K562 (cell line): Measurements from ENCODE around the gene GABRQ. TPM values are rescaled to one million over a fixed set of nuclear protein-coding genes. Genes with fewer than 3 reads are reported as not detected.

ENCODE experiments used
- ATAC-seq: fragments of 200-7000 bp; cut with Tn5 transposase; 3 replicates; pipeline ENCODE4 v1.9.1; 2020; ENCODE audit warnings: moderate library complexity
- BruUV-seq: library from RNA; stranded (reverse); fragments of 400-500 nt; replicated peaks from 2 replicates; lab custom pipeline; 2021; lab: Mats Ljungman, UMichigan
- CTCF ChIA-PET: fragments of 300-600 bp; formaldehyde crosslinking; extraction: SDS; loops from one replicate; lab custom pipeline; 2021; ENCODE audit warnings: low intra/inter-chr PET ratio; lab: Yijun Ruan, JAX
- POLR2A ChIA-PET: fragments of 300-600, 350-650 bp; sonication (Branson Sonifier 250); formaldehyde crosslinking; extraction: SDS; loops from one replicate; lab custom pipeline; 2021; ENCODE audit warnings: antibody characterized with exemption, inconsistent platforms; lab: Yijun Ruan, JAX
- DNase-seq, 4 experiments: peaks; one replicate each; pipeline versions ENCODE4 v3.0.0 to v3.0.0-alpha.2; 2011 to 2018; ENCODE audit warnings: low spot score in 3 of 4, mixed read lengths in 3 of 4; ENCODE audit errors: extremely low read depth in 1 of 4
- FAIRE-seq: peaks from 2 replicates; lab custom pipeline; 2011; peaks lifted over from hg19 to GRCh38; lab: Jason Lieb, UNC
- H2AFZ ChIP-seq: 2 replicates; pipeline ENCODE4 v1.6.0; 2011; ENCODE audit warnings: low read depth, low read length, control low read depth, inconsistent platforms
- H3K27ac ChIP-seq: fragments of 200-600 bp; 3 replicates; pipeline ENCODE4 v1.8.0; 2011; ENCODE audit warnings: low read depth, mild to moderate bottlenecking, control low read depth, inconsistent platforms, low read length, moderate library complexity, mixed read lengths; ENCODE audit errors: extremely low read depth
- H3K27me3 ChIP-seq, 2 experiments: fragments of 300-600 bp in 1 of 2; 2 replicates in 1 of 2; 3 replicates in 1 of 2; pipeline versions ENCODE4 v1.6.0 to v1.8.0; 2011; ENCODE audit warnings: inconsistent platforms in 2 of 2, low read length in 2 of 2, mild to moderate bottlenecking in 1 of 2, mixed read lengths in 1 of 2, moderate library complexity in 1 of 2; ENCODE audit not compliant: control insufficient read depth in 2 of 2, insufficient read depth in 2 of 2
- H3K36me3 ChIP-seq: fragments of 300-600 bp; 3 replicates; pipeline ENCODE4 v1.8.0; 2011; ENCODE audit warnings: mild to moderate bottlenecking, low read length, inconsistent platforms; ENCODE audit not compliant: control insufficient read depth, insufficient read depth
- H3K4me1 ChIP-seq, 2 experiments: fragments of 200-600 bp in 1 of 2; replicated peaks in 1 of 2; 2 replicates in 1 of 2; 3 replicates in 1 of 2; pipeline versions ENCODE4 v1.5.1 to v1.8.0; 2011; ENCODE audit warnings: inconsistent platforms in 2 of 2, low read length in 2 of 2, mild to moderate bottlenecking in 1 of 2, mixed read lengths in 1 of 2, moderate library complexity in 1 of 2; ENCODE audit not compliant: control insufficient read depth in 2 of 2, insufficient read depth in 2 of 2
- H3K4me2 ChIP-seq: 2 replicates; pipeline ENCODE4 v1.6.1; 2011; ENCODE audit warnings: low read length, control low read depth, inconsistent platforms, mixed read lengths; ENCODE audit not compliant: insufficient read depth
- H3K4me3 ChIP-seq: fragments of 200-600 bp; sonication (generic), shearing (Covaris generic); 2 replicates; pipeline ENCODE4 v1.5.1; 2016; ENCODE audit warnings: control low read depth, inconsistent platforms
- H3K79me2 ChIP-seq: fragments of 200-600 bp; 3 replicates; pipeline ENCODE4 v1.8.0; 2011; ENCODE audit warnings: low read length, inconsistent platforms; ENCODE audit not compliant: control insufficient read depth, insufficient read depth
- H3K9ac ChIP-seq, 2 experiments: 2 replicates each; pipeline versions ENCODE4 v1.6.0 to v1.6.1; 2011; ENCODE audit warnings: low read depth in 2 of 2, low read length in 2 of 2, control low read depth in 1 of 2, inconsistent platforms in 1 of 2, mild to moderate bottlenecking in 1 of 2, mixed read lengths in 1 of 2; ENCODE audit not compliant: insufficient read depth in 1 of 2
- H3K9me1 ChIP-seq: one replicate; pipeline ENCODE4 v1.6.0; 2011; ENCODE audit warnings: inconsistent platforms, mild to moderate bottlenecking, low read length, moderate library complexity; ENCODE audit not compliant: control insufficient read depth, insufficient read depth
- H3K9me3 ChIP-seq: replicated peaks from 2 replicates; pipeline ENCODE4 v1.5.1; 2011; ENCODE audit warnings: low read depth, low read length, inconsistent platforms; ENCODE audit not compliant: control insufficient read depth, insufficient read depth
- H4K20me1 ChIP-seq: replicated peaks from 2 replicates; pipeline ENCODE4 v1.6.1; 2011; ENCODE audit warnings: low read length, inconsistent platforms, mixed read lengths; ENCODE audit not compliant: control insufficient read depth, insufficient read depth
- CBFA2T3 ChIP-seq: fragments of 450-650 bp; IDR thresholded peaks from 2 replicates; pipeline ENCODE4 v1.6.1; 2017
- EP400 ChIP-seq: fragments of 450-650 bp; IDR thresholded peaks from 2 replicates; pipeline ENCODE4 v1.6.1; 2017; ENCODE audit warnings: antibody characterized with exemption, mild to moderate bottlenecking, moderate library complexity
- HEY1 ChIP-seq: fragments of 250-450 bp; sonication (Bioruptor Pico); IDR thresholded peaks from 2 replicates; pipeline ENCODE4 v1.5.0; 2020; ENCODE audit warnings: mild to moderate bottlenecking, moderate library complexity, borderline replicate concordance
- MAZ ChIP-seq, 2 experiments: fragments of 450-650 bp in 1 of 2; sonication (generic) in 1 of 2; formaldehyde crosslinking; IDR thresholded peaks in 1 of 2; conservative IDR thresholded peaks in 1 of 2; 2 replicates each; pipeline versions ENCODE4 v1.4.0 to v1.5.0; 2020; ENCODE audit warnings: mild to moderate bottlenecking in 1 of 2, missing genetic modification reagents in 1 of 2
- ZNF445 ChIP-seq: fragments of 250-450 bp; sonication (Bioruptor Pico); IDR thresholded peaks from 2 replicates; pipeline ENCODE4 v1.4.0; 2020; ENCODE audit warnings: low read depth, mild to moderate bottlenecking, moderate library complexity
- WGBS: fragments of 100-300 bp; shearing (Covaris generic); methylation state at CpG from one replicate; pipeline ENCODE4 v1.1.6; 2016; ENCODE audit warnings: low coverage, mixed read lengths; ENCODE audit not compliant: insufficient coverage; ENCODE audit errors: missing lambda C conversion rate; 5-methylcytosine and 5-hydroxymethylcytosine counted together
- in situ Hi-C: fragments of 300-500 bp; cut with MboI; formaldehyde crosslinking; loops from 4 replicates; pipeline ENCODE4 v1.15.0; 2018; ENCODE audit warnings: inconsistent platforms, mixed read lengths
- intact Hi-C: fragments of 100-400 bp; cut with micrococcal nuclease; formaldehyde crosslinking; loops from 2 replicates; pipeline ENCODE4 v1.14.2; 2022
- polyA plus RNA-seq, 8 experiments: library from polyadenylated mRNA; depleted of rRNA in 4 of 8; stranded (reverse) in 5 of 8; unstranded in 3 of 8; fragments of >200 nt; fragmentation: Nextera tagmentation in 2 of 8; fragmentation: Illumina TruSeq in 1 of 8; extraction: Ambion mirVana in 2 of 8; extraction: Trizol in 1 of 8; gene quantifications; 2 replicates each; pipeline versions ENCODE4 v1.2.1 to v1.2.3, GENCODE V29; 2011 to 2014; ENCODE audit warnings: inconsistent platforms in 1 of 8, missing spikeins in 1 of 8
- total RNA-seq, 7 experiments: library from RNA; depleted of rRNA in 6 of 7; stranded (reverse); fragments of >200 nt in 6 of 7; fragmentation: Illumina TruSeq in 2 of 7; extraction: Trizol in 2 of 7; gene quantifications; 2 replicates each; pipeline versions ENCODE4 v1.2.1 to v1.2.3, GENCODE V29; 2011 to 2021; ENCODE audit warnings: low replicate concordance in 1 of 7
- TF ChIP-seq, protein P1 (sequence below): fragments of 450-650 bp; IDR thresholded peaks from 2 replicates; pipeline ENCODE4 v1.6.1; 2017; ENCODE audit warnings: mild to moderate bottlenecking, moderate library complexity
- TF ChIP-seq, protein P2 (sequence below): sonication (generic); formaldehyde crosslinking; IDR thresholded peaks from 2 replicates; pipeline ENCODE4 v1.8.1; 2023; ENCODE audit warnings: mild to moderate bottlenecking, missing genetic modification reagents, moderate library complexity
- TF ChIP-seq, protein P3 (sequence below): sonication (generic); formaldehyde crosslinking; IDR thresholded peaks from 2 replicates; pipeline ENCODE4 v1.8.1; 2023; ENCODE audit warnings: missing genetic modification reagents, mild to moderate bottlenecking, borderline replicate concordance

The GABRQ gene
- total and polyA plus RNA-seq, 9 of the 15 experiments (the other 6 are each of a cell fraction or from before 2014, with no cell fraction given), result 0.25 to 3.2 (median 1.8) TPM

GRCh38 chrX:152642931-152643564 is 5.4 kb downstream of the GABRQ start:
- no peak overlapping the region for H3K4me2 ChIP-seq
- no peak for DNase-seq
- intact Hi-C loops (loop anchor here (1.0 to 10.0 kb wide), 2 partner anchors 174 to 272 kb away; no protein-coding TSS in a partner anchor), in situ Hi-C loops (loop anchor here (5.0 kb wide), 1 partner anchor 891 kb away; no protein-coding TSS in a partner anchor)
- no peaks in the 10 kb centered on the region for H3K9me3 ChIP-seq
- FAIRE-seq, result no peak
- no TSS peak for BruUV-seq
- H3K4me1 ChIP-seq, result peaks cover 7 to 18% of the 10 kb centered on the region in 2 experiments; a peak in 4 of 5 replicates
- no peaks in the 10 kb centered on the region; the same call in 2 of the 3 replicates for H3K36me3 ChIP-seq
- WGBS, result 66% methylated on average over 11 of the region's 11 CpGs
- no peaks in the 10 kb centered on the region for H4K20me1 ChIP-seq
- POLR2A ChIA-PET, result interaction anchor here (0.7 kb wide), 1 partner anchor 879 kb away, joined by 3 read pairs; no protein-coding TSS in a partner anchor
- H3K4me3 ChIP-seq, result no peak overlapping the region
- H3K27me3 ChIP-seq, result no peaks in the 10 kb centered on the region
- H3K79me2 ChIP-seq, result no peaks in the 10 kb centered on the region
- H2AFZ ChIP-seq, result no peak overlapping the region
- CTCF ChIA-PET, result interaction anchor here (0.9 to 1.9 kb wide), 3 partner anchors 172 to 178 kb away, joined by 3 to 14 read pairs (median 3); no protein-coding TSS in a partner anchor
- no peak overlapping the region for H3K27ac ChIP-seq
- H3K9ac ChIP-seq, result no peak overlapping the region
- no peaks in the 10 kb centered on the region for H3K9me1 ChIP-seq
- no peak for ATAC-seq
- TF ChIP-seq HEY1 (CRISPR knock-in tag) (no peak), ZNF445 (CRISPR knock-in tag) (no peak), MAZ (CRISPR knock-in tag; conservative IDR thresholded peaks at IDR 0.05 in 1 of 2, IDR thresholded peaks at IDR 0.05 in 1 of 2) (no peak), EP400 (no peak), CBFA2T3 (no peak)
- TF ChIP-seq, protein P1, sequence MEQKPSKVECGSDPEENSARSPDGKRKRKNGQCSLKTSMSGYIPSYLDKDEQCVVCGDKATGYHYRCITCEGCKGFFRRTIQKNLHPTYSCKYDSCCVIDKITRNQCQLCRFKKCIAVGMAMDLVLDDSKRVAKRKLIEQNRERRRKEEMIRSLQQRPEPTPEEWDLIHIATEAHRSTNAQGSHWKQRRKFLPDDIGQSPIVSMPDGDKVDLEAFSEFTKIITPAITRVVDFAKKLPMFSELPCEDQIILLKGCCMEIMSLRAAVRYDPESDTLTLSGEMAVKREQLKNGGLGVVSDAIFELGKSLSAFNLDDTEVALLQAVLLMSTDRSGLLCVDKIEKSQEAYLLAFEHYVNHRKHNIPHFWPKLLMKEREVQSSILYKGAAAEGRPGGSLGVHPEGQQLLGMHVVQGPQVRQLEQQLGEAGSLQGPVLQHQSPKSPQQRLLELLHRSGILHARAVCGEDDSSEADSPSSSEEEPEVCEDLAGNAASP, result no peak
- TF ChIP-seq, protein P2, sequence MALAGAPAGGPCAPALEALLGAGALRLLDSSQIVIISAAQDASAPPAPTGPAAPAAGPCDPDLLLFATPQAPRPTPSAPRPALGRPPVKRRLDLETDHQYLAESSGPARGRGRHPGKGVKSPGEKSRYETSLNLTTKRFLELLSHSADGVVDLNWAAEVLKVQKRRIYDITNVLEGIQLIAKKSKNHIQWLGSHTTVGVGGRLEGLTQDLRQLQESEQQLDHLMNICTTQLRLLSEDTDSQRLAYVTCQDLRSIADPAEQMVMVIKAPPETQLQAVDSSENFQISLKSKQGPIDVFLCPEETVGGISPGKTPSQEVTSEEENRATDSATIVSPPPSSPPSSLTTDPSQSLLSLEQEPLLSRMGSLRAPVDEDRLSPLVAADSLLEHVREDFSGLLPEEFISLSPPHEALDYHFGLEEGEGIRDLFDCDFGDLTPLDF (CRISPR knock-in tag), result no peak
- TF ChIP-seq, protein P3, sequence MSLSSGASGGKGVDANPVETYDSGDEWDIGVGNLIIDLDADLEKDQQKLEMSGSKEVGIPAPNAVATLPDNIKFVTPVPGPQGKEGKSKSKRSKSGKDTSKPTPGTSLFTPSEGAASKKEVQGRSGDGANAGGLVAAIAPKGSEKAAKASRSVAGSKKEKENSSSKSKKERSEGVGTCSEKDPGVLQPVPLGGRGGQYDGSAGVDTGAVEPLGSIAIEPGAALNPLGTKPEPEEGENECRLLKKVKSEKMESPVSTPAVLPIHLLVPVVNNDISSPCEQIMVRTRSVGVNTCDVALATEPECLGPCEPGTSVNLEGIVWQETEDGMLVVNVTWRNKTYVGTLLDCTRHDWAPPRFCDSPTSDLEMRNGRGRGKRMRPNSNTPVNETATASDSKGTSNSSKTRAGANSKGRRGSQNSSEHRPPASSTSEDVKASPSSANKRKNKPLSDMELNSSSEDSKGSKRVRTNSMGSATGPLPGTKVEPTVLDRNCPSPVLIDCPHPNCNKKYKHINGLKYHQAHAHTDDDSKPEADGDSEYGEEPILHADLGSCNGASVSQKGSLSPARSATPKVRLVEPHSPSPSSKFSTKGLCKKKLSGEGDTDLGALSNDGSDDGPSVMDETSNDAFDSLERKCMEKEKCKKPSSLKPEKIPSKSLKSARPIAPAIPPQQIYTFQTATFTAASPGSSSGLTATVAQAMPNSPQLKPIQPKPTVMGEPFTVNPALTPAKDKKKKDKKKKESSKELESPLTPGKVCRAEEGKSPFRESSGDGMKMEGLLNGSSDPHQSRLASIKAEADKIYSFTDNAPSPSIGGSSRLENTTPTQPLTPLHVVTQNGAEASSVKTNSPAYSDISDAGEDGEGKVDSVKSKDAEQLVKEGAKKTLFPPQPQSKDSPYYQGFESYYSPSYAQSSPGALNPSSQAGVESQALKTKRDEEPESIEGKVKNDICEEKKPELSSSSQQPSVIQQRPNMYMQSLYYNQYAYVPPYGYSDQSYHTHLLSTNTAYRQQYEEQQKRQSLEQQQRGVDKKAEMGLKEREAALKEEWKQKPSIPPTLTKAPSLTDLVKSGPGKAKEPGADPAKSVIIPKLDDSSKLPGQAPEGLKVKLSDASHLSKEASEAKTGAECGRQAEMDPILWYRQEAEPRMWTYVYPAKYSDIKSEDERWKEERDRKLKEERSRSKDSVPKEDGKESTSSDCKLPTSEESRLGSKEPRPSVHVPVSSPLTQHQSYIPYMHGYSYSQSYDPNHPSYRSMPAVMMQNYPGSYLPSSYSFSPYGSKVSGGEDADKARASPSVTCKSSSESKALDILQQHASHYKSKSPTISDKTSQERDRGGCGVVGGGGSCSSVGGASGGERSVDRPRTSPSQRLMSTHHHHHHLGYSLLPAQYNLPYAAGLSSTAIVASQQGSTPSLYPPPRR (CRISPR knock-in tag), result no peak
